Prostate gland (tissue), 1 donor: ENCODE data around the gene MYL2.

Experiments
- POLR2A ChIP-seq: fragments of 450-650 bp; IDR thresholded peaks from one replicate; pipeline ENCODE4 v1.6.1; 2016; ENCODE audit warnings: antibody characterized with exemption, mild to moderate bottlenecking
- POLR2AphosphoS5 ChIP-seq: sonication (generic); formaldehyde crosslinking; IDR thresholded peaks from one replicate; pipeline ENCODE4 v1.6.1; 2017; ENCODE audit warnings: antibody characterized with exemption

DNA sequence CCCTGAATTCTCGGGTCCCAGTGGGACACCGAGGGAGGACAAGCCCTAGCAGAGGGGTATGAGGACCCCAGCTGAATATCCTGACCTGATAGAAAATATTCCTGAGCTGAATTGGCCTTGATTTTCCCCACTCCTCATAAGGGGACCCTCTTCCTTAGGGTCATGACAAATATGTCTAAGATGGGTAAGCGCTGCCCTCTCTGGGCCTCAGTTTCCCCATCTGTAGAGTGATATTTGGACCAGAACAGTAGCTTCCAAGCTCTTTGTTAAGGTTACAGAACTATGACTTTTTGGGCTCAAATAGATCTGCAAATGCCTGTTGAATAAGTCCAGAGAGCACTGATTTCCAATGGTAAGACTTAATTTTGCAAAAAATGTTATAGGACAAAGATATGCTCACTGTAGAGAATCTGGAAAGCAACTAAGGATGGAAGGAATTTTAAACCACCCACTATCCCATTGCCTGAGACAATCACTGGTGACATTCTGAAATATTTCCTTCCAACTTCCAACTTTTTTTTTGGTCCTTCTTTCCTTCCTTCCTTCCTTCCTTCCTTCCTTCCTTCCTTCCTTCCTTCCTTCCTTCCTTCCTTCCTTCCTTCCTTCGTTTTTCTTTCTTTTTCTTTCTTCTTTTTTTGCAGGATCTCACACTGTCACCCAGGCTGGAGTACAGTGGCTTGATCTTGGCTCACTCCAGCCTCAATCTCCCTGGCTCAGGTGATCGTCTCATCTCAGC, 32.0 kb downstream of the MYL2 start:
- TF ChIP-seq POLR2AphosphoS5 (no peak), POLR2A (no peak)
